ENCODE measurements around the gene TMEM200A.

DNA sequence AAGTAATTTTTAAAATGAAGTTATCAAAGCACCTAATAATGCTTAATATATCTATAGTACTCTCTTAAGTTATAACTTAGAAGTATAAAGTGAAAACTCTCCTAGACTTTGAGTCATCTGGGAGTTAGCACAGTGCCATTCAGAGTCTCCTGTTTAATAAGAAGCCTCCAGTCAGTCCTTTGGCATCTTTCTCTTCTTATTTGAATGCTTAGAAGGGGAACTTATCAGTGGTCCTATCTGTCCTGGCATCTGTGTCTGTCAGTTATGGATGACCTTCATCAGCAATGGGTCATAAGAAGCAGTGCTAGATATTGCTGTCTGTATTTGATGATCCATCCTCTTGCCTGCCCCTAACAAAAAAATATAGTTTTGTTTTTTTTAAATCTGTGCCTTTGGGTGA lies 15.2 kb downstream of the TMEM200A start:
- TF ChIP-seq, protein P1, sequence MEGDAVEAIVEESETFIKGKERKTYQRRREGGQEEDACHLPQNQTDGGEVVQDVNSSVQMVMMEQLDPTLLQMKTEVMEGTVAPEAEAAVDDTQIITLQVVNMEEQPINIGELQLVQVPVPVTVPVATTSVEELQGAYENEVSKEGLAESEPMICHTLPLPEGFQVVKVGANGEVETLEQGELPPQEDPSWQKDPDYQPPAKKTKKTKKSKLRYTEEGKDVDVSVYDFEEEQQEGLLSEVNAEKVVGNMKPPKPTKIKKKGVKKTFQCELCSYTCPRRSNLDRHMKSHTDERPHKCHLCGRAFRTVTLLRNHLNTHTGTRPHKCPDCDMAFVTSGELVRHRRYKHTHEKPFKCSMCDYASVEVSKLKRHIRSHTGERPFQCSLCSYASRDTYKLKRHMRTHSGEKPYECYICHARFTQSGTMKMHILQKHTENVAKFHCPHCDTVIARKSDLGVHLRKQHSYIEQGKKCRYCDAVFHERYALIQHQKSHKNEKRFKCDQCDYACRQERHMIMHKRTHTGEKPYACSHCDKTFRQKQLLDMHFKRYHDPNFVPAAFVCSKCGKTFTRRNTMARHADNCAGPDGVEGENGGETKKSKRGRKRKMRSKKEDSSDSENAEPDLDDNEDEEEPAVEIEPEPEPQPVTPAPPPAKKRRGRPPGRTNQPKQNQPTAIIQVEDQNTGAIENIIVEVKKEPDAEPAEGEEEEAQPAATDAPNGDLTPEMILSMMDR (IDR thresholded peaks at IDR 0.05), result no peak
- no peak for TF ChIP-seq POLR2A (IDR thresholded peaks at IDR 0.05)
